ENCODE measurements around the gene FHAD1. TPM values are rescaled to one million over a fixed set of nuclear protein-coding genes. Genes with fewer than 3 reads are reported as not detected.

Gene FHAD1
- total RNA-seq, 1 donor from 2014 or later = not detected

DNA sequence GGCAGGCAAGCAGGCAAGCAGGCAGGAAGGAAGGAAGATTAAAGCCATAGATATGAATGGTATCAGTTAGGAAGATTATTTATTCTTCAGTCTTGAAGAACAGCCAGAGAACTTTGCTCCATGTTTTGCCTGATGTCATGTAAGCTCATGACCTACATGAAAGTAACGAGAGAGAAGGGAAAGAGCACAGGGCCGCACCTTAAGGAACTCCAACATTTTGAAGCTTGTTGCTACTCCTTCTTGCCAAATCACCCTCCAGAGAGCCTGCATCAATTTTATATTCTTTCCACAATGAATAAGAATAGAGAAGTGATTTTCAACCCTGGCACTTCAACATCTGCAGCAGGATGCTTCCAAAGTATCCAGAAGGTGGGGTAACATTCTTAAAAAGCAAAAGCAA, 84.7 kb downstream of the FHAD1 start:
- DNase-seq = no peak
- intact Hi-C loops (cut with DNase I) = no loop called here
- no peak for ATAC-seq (ENCODE audit: poor library complexity)

DNA sequence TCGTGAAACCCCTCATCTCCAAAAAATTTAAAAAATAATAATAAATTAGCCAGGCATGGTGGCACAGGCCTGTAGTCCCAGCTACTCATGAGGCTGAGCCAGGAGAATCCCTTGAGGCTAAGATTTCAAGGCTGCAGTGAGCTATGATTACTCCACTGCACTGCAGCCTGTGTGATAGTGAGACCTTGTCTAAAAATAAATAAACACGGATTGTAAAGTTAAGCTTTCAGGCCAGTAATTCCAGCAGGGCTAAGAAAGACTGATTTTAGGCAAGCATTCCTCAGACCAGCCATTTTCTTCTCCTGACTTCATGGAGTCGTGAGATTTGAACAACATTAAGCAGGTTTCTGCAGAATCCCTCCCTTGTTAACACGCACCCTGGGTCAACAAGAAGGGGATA, 85.5 kb downstream of the FHAD1 start:
- ATAC-seq (ENCODE audit: poor library complexity) (no peak), DNase-seq (no peak)
- intact Hi-C loops (cut with DNase I) = no loop called here

DNA sequence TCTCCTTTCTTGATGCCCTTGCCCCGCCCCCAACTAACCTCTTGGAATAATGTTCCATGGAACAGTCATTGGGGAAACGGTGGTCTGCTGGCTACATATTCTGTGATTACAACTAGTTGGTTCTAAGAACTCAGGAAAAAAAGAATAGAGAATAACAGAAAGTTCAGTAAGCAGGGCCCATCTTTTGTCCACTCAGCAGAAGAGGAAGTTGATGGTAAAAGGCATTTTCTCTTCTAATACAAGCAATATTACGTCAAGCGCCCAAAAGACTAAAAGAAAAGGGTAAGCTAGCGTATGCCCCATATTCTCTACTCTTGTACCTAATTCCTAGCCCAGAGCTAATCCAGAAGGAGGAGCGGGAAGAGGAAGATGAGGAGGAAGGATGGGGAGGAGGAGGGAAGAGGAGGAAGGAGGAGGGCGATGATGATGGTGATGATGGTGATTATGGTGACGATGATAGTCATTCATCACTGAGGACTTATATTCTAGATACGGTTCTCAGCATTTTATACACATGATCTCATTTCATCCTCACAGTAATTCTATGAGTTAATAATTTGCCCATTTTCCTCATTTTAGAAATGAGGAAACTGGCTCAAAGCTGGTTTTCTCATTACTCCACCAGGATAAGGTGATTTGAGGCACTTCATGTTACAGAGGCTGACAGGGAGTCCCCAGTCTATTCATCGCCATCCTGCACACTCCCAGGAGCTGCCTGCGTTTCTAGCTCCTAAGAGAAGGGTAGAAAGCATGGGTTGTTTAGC, 86.1 kb downstream of the FHAD1 start:
- intact Hi-C loops (cut with DNase I) = no loop called here
- DNase-seq = no peak
- no peak for ATAC-seq (ENCODE audit: poor library complexity)

DNA sequence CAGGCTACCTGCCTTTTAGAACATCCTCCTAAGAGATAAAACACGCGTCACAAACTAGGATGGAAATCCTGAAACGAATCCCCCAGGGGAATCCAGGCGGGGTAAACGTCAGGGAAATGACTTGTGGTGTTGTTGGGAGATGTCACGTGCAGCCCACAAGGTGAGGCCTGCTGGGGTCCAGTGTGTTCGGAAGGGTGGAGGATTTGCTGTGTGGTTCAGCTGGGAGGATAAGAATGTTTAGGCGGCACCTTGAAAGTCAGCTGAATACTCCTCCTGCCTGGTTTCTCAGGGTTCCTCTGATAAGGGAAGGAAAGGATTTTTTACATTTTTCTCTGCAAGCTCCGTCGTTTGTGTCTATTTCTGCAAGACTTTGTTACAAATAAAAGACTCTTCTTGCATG, 88.0 kb downstream of the FHAD1 start:
- ATAC-seq (ENCODE audit: poor library complexity) = no peak
- DNase-seq = no peak
- intact Hi-C loops (cut with DNase I) = no loop called here

DNA sequence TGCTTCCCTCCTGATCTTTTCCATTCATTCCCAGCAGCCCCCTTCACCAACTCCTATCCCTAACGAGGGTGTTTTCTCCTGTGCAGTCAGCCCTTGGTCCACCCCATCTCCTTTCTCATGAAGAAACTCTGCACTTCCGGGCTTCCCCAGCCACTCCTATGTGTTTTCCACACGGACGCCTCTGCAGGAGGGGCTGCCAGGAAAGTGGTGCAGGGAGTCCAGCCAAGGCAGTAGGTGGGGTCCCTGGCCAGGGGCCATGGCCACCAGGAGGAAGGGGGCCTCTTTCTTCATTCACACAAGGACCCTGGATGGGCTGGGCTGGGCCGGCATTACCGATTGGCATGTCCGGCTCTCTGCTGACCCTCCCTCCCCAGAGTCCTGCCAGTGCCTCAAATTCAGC, 89.8 kb downstream of the FHAD1 start:
- intact Hi-C loops (cut with DNase I) = no loop called here
- ATAC-seq (ENCODE audit: poor library complexity) (peak; percentile 11), DNase-seq (peak; percentile 56)

DNA sequence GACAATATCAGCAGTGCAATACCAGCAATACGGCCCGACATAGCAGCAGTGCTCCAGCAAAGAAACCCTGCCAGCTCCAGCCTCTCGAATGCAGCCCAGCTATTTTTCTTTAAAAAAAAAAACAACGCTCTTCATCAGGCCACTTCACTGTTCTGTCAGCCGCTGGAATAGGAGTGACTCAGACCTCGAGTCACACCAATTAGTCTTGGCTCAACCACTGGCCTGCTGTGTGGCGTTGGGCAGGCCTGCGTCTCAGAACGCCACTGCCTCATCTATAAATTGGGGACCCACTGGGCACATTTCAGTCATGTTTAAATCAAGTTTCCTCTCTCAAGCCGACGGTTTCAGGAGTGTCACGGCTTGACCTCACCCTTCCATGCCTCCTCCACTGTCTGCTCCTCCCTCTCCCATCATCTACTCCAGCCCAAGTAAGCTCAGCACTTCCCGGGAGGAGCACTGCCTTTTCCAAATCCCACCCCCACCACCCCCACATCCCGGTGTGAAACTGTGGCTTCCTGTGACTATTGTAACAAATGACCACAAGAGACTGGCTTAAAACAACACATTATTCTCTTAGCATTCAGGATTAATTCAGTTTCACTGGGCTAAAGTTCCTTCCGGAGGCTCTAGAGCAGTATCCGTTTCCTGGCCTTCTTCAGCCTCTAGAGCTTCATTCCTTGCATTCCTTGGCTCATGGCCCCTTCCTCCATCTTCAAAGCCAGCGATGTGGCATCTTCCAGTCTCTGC, 90.8 kb downstream of the FHAD1 start:
- ATAC-seq (ENCODE audit: poor library complexity) (peak; percentile 79), DNase-seq (no peak)
- intact Hi-C loops (cut with DNase I) = no loop called here

DNA sequence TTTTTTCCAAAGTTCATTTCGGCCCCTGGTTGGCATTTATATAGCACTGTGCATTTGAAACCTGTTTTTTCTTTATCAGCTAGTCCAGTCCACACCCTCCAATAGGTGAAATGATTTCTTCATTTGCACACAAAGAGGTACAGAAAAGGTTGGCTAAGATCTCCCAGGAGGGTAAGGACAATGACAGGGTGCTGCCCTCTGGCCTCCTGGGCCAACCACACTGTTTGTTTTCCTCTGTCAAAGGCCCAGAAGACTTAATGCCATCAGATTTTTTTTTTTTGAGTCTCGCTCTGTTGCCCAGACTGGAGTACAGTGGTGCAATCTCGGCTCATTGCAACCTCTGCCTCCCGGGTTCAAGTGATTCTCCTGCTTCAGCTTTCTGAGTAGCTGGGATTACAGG, 92.5 kb downstream of the FHAD1 start:
- ATAC-seq (ENCODE audit: poor library complexity) (no peak), DNase-seq (no peak)
- intact Hi-C loops (cut with DNase I) = no loop called here

DNA sequence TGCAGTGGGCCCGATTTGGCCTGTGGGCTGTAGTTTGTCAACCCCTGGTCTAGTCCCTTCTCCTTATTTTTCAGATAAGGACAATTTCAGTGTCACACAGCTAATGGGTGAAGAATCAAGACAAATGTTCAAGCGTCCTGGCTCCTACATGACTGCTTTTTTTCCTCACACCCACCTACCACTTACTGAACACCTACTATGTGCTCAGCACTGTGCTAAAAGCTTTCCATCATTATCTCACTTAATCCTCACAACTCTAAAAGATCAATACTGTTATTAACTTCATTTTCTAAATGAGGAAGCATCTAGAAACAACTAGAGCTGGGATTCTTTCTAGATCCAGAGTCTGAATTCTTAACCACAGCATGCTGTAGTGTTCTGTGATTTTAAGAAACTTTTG, 94.2 kb downstream of the FHAD1 start:
- no peak for ATAC-seq (ENCODE audit: poor library complexity)
- intact Hi-C loops (cut with DNase I) = loop anchor here (5.0 kb wide), 1 partner anchor 76 kb away; no protein-coding TSS in a partner anchor
- DNase-seq = no peak

DNA sequence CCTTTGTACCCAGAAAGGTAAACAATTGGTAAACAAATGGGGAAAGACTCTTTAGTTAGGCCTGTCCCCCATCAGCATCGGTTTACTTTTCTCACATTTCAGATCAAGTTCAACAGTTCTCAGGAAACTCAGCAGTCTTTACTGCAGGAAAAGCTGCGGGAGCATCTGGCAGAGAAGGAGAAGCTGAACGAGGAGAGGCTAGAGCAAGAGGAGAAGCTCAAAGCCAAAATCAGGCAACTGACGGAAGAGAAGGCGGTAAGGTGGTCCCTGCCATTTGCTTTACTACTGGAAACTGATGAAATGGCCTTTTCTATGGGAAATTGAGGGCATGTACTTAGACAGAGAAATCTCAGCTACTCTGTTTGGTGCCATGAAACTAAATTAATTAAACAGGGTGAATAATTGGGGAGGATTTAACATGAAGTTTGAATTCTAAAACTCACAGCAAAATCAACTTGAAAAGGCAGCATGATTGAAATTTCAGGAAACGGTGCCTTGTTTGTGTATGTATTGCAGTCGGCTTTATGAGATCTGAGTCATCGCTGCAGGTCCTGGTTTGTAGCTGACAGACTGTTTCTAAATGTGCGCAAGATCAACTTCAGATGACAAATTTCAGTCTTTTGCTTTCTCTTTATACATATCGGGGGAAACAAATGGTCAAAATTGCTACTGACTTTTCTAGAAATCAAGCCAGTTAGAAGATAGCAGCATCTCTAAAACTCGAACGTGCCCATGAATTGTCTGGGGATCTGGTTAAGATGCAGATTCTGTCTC, 94.8 kb downstream of the FHAD1 start:
- intact Hi-C loops (cut with DNase I) = loop anchor here (5.0 kb wide), 1 partner anchor 75 kb away; no protein-coding TSS in a partner anchor
- ATAC-seq (ENCODE audit: poor library complexity) (no peak), DNase-seq (no peak)

DNA sequence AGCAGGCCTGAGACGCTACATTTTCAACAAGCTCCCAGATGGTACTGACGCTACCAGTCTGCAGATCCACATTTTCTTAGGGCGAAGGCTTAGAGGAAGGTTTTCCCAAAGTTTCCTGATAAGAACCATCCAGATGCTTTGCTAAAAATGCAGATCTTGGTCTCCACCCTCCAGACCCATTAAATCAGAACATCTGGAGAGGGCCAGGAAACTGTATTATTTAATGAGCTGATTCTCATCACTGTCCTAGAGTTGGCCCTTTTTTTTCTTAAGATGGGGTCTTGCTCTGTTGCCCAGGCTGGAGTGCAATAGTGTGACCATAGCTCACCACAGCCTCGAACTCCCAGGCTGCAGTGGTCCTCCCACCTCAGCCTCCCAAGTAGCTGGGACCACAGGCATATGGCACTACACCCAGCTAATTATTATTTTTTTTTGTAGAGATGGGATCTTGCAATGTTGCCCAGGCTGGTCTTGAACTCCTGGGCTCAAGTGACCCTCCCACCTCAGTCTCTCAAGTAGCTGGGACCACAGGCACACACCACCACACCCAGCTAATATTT, 95.5 kb downstream of the FHAD1 start:
- DNase-seq (no peak), ATAC-seq (ENCODE audit: poor library complexity) (no peak)
- intact Hi-C loops (cut with DNase I) = loop anchor here (5.0 kb wide), 1 partner anchor 75 kb away; no protein-coding TSS in a partner anchor

DNA sequence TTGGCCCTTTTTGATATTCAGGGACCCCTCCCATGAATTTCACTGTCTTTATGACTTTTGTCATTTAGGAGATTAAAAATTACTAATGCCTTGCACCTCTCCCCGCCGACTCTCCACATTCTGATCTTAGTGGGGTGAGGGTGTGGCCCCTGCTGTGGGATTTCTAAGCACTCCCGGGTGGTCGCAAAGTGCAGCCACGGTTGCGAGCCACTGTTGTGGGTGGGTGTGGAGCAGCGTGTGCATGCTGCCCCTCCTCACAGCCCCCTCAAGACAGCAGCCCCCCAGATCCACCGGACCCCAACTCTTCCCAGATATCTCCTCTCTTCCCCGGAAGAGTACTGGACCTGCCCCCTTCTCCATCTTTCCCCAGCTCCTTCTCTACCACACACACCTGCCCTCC, 96.1 kb downstream of the FHAD1 start:
- no peak for DNase-seq
- intact Hi-C loops (cut with DNase I) = loop anchor here (5.0 kb wide), 1 partner anchor 74 kb away; no protein-coding TSS in a partner anchor
- ATAC-seq (ENCODE audit: poor library complexity) = no peak

DNA sequence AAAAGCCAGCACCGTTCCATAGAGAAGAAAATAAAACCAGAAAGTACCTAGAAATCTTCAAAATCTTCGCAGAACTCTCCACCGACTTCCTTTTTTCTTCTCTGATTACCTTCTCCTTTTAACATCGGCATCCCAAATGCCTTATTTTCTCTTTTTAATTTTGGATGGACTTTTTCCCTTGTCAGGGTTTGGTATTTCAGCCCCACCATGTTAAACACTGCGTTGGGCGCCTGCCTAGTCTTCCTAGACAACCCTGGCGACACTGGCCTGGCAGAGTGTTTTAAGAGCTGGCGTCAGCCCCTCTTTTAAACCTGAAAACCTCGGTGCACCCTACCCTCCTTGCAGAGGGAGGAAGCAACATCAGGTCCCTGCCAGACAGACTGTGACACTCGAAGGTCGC, 96.7 kb downstream of the FHAD1 start:
- peak; percentile 81 for ATAC-seq (ENCODE audit: poor library complexity)
- DNase-seq = peak; percentile 78
- intact Hi-C loops (cut with DNase I) = loop anchor here (5.0 kb wide), 1 partner anchor 74 kb away; no protein-coding TSS in a partner anchor

DNA sequence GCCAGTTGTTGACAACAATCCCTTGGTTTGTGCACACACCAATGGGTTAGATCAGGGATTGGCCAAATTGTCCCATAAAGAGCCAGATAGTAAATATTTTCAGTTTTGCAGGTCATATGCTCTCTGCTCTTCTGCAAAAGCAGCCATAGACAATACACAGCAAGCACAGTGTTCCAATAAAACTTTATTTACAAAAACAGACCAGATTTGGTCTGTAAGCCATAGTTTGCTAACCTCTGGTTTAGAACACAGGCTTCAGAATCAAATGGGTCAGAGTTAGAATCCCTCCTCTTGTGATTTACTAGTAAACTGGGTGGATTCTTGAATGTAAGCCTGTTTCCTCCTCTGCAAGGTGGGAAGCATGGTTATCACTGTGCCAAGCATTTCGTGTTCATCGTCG, 97.4 kb downstream of the FHAD1 start:
- intact Hi-C loops (cut with DNase I) = loop anchor here (5.0 kb wide), 1 partner anchor 73 kb away; no protein-coding TSS in a partner anchor
- DNase-seq (no peak), ATAC-seq (ENCODE audit: poor library complexity) (no peak)

DNA sequence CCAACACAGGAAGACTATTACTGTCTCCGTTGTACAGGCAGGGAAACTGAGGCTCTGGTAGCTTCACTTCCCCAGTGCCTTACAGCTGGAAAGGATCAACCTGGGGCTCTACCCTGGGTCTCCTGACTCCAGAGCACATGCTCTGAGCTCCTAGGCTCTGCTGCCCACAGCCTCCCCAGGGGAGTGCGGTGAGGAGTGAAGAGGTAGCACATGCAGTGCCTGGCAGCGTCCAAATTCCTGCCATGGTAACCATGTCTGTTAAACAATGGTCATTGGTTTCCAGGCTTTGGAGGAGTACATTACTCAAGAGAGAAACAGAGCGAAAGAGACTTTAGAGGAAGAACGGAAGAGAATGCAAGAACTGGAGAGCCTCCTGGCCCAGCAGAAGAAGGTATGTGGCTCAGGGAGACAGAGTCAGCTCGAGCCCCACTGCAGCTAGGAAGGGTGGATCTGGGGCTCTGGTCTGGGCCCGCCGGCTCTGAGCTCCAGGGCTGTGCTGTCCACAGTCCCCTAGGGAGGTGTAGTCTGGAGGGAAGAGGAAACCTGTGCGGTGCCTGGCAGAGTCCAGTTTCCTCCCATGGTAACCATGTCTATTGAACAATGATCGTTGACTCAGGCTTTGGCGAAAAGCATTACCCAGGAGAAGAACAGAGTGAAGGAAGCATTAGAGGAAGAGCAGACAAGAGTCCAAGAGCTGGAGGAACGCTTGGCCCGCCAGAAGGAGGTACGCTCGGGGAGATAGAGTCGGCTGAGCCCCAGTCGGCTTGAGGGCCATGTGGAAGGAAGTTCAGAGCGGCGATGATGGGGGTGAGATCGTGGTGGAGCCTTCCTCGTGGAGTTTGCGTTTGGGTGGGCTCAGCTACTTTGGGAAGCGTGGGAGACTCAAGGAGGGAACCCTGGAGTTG, 98.0 kb downstream of the FHAD1 start:
- DNase-seq (no peak), ATAC-seq (ENCODE audit: poor library complexity) (peak; percentile 76)
- intact Hi-C loops (cut with DNase I) = loop anchor here (5.0 kb wide), 1 partner anchor 72 kb away; no protein-coding TSS in a partner anchor

DNA sequence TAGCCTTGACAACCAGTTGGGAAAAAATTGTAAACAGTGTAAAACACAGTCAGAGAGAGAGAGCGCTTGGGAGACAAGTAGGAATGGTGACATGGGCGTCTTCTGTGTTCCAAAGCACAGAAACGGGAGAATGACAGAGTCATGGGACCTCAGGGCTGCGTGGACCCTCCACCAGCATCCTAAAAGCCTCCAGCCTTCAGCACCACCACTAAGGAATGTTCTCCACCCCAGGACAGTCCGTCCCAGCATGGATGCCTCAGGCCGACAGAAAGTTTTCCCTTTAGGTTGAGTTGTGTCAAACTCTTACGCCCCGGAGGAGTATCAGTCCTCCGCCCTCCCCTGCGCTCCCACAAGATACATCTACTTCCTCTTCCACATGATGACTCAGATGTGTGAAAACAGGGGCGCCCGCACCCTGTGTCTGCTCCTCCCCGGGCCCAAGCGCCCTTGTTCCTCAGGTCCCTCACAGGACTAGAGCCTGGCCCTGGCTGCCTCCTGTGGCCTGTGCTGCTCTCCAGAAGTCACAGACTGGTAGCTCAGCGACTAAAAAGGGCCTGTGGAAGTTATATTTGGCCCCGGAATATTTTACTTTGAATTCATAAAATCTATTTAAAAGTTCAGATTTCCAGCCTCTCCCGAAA, 98.8 kb downstream of the FHAD1 start:
- intact Hi-C loops (cut with DNase I) = no loop called here
- DNase-seq = peak; percentile 76
- ATAC-seq (ENCODE audit: poor library complexity) = peak; percentile 51

DNA sequence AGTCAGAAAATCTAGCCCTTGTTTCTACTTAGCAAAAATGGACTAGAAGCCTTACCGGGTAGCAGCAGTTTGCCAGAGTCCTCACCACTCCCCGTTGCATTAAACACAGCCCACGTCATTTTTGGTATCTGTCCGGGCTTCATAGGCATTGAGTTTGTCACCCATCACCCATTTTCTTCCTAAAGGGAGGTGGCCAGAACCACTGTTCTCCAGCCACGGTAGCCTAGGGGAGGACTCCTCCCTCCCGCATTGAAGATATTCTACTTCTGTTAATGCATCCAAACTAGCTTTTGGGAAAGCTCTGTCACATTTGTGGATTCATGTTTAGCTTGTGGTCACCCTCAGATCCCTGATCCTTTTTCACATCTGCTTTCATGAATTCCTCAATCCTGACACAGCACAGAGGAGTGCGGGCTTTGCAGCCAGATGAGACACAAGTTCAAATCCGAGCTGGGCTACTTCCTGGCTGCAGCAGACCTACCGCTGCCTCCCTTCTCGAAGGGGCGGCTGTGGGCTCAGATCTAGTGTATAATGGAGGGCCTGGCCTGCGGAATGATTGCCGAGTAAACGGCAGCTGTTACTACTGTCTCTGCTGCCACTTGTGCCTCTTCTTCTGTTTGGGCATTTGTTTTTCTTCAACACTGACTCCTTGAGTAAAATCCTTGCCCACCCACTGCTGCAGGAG, 99.5 kb downstream of the FHAD1 start:
- ATAC-seq (ENCODE audit: poor library complexity) = no peak
- intact Hi-C loops (cut with DNase I) = no loop called here
- DNase-seq = no peak

DNA sequence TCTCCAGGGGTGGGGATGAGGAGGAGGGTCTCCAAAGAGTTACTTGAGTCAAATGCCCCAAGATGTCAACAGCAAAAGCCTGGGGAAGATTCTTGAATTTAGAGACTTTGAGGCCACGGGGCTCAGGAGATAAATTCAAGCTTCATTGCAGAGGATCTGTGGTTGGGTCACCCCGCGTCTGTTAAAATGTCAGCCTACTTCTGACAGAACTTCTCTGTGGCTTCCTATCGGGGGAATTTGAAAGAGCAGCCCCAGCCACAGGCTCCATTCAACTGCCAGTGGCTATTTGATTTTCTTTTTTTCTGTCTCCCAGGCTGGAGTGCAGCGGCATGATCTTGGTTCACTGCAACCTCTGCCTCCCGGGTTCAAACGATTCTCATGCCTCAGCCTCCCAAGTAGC, 100.2 kb downstream of the FHAD1 start:
- no peak for DNase-seq
- ATAC-seq (ENCODE audit: poor library complexity) = no peak
- intact Hi-C loops (cut with DNase I) = no loop called here
